ENCODE data around the gene KRTAP4-1.

- TF ChIP-seq, protein P1, sequence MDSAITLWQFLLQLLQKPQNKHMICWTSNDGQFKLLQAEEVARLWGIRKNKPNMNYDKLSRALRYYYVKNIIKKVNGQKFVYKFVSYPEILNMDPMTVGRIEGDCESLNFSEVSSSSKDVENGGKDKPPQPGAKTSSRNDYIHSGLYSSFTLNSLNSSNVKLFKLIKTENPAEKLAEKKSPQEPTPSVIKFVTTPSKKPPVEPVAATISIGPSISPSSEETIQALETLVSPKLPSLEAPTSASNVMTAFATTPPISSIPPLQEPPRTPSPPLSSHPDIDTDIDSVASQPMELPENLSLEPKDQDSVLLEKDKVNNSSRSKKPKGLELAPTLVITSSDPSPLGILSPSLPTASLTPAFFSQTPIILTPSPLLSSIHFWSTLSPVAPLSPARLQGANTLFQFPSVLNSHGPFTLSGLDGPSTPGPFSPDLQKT (IDR thresholded peaks at IDR 0.05; ENCODE audit: borderline replicate concordance, low read depth, low read length): no peak
- TF ChIP-seq, protein P2, sequence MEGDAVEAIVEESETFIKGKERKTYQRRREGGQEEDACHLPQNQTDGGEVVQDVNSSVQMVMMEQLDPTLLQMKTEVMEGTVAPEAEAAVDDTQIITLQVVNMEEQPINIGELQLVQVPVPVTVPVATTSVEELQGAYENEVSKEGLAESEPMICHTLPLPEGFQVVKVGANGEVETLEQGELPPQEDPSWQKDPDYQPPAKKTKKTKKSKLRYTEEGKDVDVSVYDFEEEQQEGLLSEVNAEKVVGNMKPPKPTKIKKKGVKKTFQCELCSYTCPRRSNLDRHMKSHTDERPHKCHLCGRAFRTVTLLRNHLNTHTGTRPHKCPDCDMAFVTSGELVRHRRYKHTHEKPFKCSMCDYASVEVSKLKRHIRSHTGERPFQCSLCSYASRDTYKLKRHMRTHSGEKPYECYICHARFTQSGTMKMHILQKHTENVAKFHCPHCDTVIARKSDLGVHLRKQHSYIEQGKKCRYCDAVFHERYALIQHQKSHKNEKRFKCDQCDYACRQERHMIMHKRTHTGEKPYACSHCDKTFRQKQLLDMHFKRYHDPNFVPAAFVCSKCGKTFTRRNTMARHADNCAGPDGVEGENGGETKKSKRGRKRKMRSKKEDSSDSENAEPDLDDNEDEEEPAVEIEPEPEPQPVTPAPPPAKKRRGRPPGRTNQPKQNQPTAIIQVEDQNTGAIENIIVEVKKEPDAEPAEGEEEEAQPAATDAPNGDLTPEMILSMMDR (tag by site-specific recombination; IDR thresholded peaks at IDR 0.05): no peak
- TF ChIP-seq, protein P3, sequence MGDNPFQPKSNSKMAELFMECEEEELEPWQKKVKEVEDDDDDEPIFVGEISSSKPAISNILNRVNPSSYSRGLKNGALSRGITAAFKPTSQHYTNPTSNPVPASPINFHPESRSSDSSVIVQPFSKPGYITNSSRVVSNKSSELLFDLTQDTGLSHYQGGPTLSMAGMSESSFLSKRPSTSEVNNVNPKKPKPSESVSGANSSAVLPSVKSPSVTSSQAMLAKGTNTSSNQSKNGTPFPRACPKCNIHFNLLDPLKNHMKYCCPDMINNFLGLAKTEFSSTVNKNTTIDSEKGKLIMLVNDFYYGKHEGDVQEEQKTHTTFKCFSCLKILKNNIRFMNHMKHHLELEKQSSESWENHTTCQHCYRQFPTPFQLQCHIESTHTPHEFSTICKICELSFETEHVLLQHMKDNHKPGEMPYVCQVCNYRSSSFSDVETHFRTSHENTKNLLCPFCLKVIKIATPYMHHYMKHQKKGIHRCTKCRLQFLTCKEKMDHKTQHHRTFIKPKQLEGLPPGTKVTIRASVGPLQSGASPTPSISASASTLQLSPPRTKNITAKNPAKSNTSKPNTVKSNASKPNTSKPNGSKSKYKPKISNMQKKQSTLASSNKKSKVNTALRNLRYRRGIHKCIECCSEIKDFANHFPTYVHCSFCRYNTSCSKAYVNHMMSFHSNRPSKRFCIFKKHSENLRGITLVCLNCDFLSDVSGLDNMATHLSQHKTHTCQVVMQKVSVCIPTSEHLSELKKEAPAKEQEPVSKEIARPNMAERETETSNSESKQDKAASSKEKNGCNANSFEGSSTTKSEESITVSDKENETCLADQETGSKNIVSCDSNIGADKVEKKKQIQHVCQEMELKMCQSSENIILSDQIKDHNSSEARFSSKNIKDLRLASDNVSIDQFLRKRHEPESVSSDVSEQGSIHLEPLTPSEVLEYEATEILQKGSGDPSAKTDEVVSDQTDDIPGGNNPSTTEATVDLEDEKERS (tag by site-specific recombination; IDR thresholded peaks at IDR 0.05): no peak
- no peak for TF ChIP-seq ZNF837 (tag by site-specific recombination; IDR thresholded peaks at IDR 0.05)
- TF ChIP-seq ZBTB8A (tag by site-specific recombination; IDR thresholded peaks at IDR 0.05): no peak
- no peak for TF ChIP-seq MEIS1 (CRISPR knock-in tag; IDR thresholded peaks at IDR 0.05; ENCODE audit: borderline replicate concordance)
- no peak for TF ChIP-seq ZNF221 (tag by site-specific recombination; IDR thresholded peaks at IDR 0.05; ENCODE audit: borderline replicate concordance)
- no peak for TF ChIP-seq ZNF157 (tag by site-specific recombination; IDR thresholded peaks at IDR 0.05)
- TF ChIP-seq, protein P4, sequence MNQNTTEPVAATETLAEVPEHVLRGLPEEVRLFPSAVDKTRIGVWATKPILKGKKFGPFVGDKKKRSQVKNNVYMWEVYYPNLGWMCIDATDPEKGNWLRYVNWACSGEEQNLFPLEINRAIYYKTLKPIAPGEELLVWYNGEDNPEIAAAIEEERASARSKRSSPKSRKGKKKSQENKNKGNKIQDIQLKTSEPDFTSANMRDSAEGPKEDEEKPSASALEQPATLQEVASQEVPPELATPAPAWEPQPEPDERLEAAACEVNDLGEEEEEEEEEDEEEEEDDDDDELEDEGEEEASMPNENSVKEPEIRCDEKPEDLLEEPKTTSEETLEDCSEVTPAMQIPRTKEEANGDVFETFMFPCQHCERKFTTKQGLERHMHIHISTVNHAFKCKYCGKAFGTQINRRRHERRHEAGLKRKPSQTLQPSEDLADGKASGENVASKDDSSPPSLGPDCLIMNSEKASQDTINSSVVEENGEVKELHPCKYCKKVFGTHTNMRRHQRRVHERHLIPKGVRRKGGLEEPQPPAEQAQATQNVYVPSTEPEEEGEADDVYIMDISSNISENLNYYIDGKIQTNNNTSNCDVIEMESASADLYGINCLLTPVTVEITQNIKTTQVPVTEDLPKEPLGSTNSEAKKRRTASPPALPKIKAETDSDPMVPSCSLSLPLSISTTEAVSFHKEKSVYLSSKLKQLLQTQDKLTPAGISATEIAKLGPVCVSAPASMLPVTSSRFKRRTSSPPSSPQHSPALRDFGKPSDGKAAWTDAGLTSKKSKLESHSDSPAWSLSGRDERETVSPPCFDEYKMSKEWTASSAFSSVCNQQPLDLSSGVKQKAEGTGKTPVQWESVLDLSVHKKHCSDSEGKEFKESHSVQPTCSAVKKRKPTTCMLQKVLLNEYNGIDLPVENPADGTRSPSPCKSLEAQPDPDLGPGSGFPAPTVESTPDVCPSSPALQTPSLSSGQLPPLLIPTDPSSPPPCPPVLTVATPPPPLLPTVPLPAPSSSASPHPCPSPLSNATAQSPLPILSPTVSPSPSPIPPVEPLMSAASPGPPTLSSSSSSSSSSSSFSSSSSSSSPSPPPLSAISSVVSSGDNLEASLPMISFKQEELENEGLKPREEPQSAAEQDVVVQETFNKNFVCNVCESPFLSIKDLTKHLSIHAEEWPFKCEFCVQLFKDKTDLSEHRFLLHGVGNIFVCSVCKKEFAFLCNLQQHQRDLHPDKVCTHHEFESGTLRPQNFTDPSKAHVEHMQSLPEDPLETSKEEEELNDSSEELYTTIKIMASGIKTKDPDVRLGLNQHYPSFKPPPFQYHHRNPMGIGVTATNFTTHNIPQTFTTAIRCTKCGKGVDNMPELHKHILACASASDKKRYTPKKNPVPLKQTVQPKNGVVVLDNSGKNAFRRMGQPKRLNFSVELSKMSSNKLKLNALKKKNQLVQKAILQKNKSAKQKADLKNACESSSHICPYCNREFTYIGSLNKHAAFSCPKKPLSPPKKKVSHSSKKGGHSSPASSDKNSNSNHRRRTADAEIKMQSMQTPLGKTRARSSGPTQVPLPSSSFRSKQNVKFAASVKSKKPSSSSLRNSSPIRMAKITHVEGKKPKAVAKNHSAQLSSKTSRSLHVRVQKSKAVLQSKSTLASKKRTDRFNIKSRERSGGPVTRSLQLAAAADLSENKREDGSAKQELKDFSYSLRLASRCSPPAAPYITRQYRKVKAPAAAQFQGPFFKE (tag by site-specific recombination; IDR thresholded peaks at IDR 0.05; ENCODE audit: borderline replicate concordance): no peak
- TF ChIP-seq, protein P5, sequence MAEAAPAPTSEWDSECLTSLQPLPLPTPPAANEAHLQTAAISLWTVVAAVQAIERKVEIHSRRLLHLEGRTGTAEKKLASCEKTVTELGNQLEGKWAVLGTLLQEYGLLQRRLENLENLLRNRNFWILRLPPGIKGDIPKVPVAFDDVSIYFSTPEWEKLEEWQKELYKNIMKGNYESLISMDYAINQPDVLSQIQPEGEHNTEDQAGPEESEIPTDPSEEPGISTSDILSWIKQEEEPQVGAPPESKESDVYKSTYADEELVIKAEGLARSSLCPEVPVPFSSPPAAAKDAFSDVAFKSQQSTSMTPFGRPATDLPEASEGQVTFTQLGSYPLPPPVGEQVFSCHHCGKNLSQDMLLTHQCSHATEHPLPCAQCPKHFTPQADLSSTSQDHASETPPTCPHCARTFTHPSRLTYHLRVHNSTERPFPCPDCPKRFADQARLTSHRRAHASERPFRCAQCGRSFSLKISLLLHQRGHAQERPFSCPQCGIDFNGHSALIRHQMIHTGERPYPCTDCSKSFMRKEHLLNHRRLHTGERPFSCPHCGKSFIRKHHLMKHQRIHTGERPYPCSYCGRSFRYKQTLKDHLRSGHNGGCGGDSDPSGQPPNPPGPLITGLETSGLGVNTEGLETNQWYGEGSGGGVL (tag by site-specific recombination; IDR thresholded peaks at IDR 0.05): no peak
- no peak for TF ChIP-seq ZNF146 (tag by site-specific recombination; IDR thresholded peaks at IDR 0.05)
- no peak for TF ChIP-seq ZNF366 (tag by site-specific recombination; conservative IDR thresholded peaks at IDR 0.05)
- no peak for TF ChIP-seq SP2 (tag by site-specific recombination; IDR thresholded peaks at IDR 0.05)
Observed at GRCh38 chr17:41211845-41212466, 27.2 kb upstream of the KRTAP4-1 start.

All from HEK293 (cell line).